ENCODE results near the gene IL4I1. TPM values are rescaled to one million over a fixed set of nuclear protein-coding genes. Genes with fewer than 3 reads are reported as not detected.

IL4I1 gene
- polyA plus RNA-seq, 3 donors: 3.2 to 7.2 (median 3.9) TPM

DNA sequence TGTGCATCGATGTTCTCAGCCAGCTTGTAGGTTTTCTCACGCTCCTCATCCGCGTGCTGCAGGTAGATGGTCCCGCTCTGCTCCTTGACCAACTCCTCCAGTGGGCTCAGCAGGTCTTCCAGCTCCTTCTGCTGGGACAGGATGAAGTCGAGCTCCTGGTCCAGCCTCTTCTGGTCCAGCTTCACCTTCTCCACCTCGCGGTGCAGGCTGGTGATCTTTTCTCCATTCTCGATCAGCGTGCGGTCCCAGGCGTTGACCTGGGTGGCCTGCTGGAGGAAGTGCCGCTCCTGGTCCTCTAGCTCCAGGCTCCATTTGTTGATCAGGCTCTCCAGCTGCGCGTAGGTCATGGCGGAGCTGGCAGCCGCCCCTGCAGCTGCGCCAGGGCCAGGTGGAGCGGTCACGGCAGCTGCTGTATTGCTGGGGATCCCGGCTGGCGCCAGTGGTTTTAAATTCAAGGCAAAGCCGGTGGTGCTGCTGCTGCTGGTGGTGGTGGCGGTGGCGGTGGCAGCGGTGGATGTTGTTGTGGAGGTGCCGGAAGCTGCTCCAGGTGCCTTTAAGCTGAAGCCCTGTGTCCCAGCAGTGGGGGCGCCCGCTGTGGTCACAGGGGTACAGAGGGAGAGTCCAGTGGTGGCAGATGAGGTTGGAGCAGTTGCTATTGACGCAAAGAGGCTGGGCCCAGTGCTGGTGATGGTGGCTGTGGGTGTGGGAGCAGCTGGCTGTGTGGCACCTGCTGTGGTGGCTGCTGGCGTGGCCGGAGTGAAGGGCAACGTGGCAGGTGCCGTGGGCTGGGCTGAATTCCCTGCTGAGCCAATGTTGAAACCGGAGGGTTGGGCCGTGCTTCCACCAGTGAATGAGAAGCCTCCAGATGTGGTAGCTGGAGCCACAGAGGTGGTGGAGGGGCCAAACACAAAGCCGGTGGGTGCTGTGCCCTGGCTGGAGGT is 12.1 kb upstream of the IL4I1 start:
- no peak for DNase-seq (ENCODE audit: extremely low read depth in 1 of 11, low read depth in 9 of 11, low spot score in 4 of 11)

- no peak for DNase-seq (ENCODE audit: extremely low read depth in 1 of 11, low read depth in 9 of 11, low spot score in 4 of 11)
These were observed 11.2 kb upstream of the IL4I1 start for GRCh38 chr19:49907745-49908446.

- DNase-seq (ENCODE audit: extremely low read depth in 1 of 11, low read depth in 9 of 11, low spot score in 4 of 11): no peak
These were observed 10.3 kb upstream of the IL4I1 start for GRCh38 chr19:49906879-49907564.

- no peak for DNase-seq (ENCODE audit: extremely low read depth in 1 of 11, low read depth in 9 of 11, low spot score in 4 of 11)
These were observed 7.4 kb upstream of the IL4I1 start for GRCh38 chr19:49904136-49904535.

DNA sequence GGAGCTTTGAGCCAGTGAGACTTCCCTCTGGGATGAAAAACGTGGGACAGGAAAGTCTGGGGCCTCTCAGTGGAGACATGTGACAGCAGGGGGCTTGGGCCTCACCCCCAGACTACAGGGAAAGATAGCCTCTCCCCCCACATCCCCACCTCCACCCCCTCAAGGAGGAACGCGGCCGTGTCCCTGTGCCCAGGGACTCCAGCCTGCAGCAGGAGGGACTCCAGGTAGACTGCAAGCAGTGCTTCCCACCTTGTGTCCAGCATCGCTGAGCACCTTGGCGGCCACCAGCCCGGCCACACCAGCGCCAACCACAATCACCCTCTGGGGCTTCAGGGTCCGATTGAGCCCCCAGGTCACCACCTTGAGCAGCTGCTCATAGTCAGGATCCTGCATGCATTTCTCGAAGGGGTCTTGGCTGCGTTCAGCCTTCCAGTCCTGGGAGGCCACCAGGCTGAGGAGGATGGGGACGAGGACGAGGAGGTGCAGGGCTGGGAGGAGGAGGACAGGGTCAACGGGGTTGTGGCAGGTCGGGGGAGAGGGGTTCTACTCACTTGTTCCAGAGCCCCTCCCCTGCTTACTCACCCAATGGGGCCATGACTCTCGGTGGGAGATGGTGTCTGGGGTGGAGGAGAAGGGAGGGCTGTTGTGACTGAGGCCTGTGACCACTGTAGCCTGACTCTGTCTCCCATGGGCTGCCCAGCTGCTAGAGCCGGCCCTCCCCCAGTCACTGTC is 955 bp downstream of the IL4I1 start:
- no peak for DNase-seq (ENCODE audit: extremely low read depth in 1 of 11, low read depth in 9 of 11, low spot score in 4 of 11)

DNA sequence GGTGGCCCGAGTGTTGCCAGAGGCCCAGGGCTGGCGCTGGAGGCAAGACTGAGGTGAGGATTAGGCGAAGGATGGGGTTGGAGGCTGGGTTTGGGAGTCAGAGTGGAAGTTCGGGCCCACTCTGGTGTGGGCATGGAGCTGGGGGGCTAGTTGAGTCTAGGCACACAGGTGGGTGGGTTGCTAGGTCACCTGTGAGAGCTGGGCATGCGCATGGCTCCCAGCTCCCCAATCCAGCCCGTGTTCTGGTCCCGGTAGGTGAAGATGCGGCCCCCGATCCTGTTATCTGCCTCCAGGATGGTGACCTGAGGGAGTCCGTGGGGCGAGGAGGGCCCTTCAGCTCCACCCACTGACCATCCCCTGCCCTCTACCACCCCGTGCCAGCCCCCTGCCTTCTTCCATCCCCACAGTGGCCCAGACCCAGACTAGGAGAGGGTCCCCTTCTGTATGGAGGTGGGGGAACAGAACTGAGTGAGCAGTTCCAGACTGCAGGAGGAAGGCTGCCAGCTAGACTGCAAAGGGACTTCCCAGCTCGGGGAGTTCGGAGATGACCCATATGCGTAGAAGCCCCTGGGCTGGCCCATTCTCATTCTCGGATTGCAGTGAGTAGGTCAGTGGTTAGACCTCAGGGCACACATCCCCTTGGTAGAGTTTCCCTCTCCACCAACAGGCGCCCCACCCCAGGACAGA is 1.7 kb downstream of the IL4I1 start:
- no peak for DNase-seq (ENCODE audit: extremely low read depth in 1 of 11, low read depth in 9 of 11, low spot score in 4 of 11)

DNA sequence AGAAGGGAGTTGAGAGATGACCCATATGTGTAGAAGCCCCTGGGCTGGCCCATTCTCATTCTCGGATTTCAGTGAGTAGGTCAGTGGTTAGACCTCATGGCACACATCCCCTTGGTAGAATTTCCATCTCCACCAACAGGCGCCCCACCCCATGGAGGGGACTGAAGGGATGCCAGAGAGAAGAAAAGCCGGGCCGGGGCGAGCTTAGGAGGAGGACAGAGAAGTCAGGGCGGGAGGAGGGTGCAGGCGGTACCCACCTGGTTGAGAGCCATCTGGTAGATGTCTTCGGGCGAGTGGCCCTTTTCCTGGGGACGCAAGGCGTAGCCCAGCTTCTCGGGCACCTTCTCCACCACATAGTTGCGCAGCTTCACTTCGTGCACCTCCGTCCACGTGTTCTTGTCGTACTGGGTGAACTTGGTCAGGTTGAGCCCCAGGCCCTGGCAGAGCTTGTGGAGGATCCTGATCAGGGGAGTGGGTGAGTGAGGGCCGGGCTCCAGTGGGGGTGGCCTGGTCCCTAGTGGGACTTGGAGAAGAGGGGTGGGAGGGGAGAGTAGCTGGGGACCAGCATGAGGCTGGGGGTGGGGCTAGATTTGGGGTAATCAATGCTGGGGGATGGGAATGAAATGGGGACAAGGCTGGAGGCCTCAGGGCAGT is 2.5 kb downstream of the IL4I1 start:
- no peak for DNase-seq (ENCODE audit: extremely low read depth in 1 of 11, low read depth in 9 of 11, low spot score in 4 of 11)

DNA sequence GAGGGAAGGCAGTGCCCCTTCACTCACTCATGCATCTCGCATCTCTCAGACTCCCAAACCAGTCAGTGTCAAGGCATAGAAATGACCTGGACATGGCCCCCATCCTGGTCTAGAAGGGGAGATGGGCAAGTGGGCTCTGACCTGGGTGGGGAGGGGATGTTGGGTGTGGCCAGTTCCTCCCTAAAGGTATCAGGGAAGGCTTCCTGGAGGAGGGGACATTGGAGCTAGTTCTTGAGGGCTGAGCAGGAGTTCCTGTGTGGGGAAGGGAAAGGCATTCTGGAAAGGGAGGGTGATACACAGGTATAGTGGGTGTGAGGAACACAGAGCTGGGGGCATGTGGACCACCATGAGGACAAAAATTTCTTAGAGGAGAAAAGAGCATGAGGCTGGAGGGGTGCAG is 4.0 kb downstream of the IL4I1 start:
- DNase-seq (ENCODE audit: extremely low read depth in 1 of 11, low read depth in 9 of 11, low spot score in 4 of 11): no peak

- DNase-seq (ENCODE audit: extremely low read depth in 1 of 11, low read depth in 9 of 11, low spot score in 4 of 11): no peak
These were observed 5.3 kb downstream of the IL4I1 start for GRCh38 chr19:49891393-49891792.

GRCh38 chr19:49890349-49891311 is 6.1 kb downstream of the IL4I1 start:
- DNase-seq (ENCODE audit: extremely low read depth in 1 of 11, low read depth in 9 of 11, low spot score in 4 of 11): no peak

DNA sequence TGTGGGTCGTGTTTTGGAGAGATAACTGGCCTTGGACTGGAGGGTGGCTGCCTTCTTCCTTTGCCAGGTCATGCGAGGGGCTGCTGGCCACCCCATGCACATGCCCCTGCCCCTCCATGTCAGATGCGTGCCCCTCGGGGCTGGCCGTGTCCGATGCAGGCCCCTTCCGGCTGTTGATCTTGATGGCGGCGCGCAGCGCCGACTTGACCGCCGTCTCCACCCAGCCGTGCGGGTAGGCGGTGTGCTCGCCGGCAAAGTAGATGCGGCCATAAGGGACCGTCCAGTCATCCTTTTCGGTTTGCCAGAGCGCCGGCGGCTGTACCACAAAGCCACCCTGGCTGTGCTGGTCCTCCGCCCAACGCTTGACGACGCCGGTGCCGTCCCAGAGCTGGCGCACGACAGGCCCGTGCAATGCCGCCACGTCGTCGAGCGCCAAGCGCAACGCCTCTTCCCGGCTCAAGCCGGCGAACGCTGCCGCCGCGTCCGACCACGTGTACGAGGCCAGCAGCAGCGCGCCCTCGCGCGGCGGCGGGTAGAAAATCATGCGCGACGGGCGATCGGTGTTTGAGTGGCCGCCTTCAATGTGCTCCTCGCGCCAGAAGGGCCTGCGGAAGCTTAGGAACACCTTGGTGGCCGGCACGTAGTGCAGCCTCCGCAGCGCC is 6.9 kb downstream of the IL4I1 start:
- DNase-seq (ENCODE audit: extremely low read depth in 1 of 11, low read depth in 9 of 11, low spot score in 4 of 11): peak in 7 of 11 donors; percentile 66 to 77 (median 75)

DNA sequence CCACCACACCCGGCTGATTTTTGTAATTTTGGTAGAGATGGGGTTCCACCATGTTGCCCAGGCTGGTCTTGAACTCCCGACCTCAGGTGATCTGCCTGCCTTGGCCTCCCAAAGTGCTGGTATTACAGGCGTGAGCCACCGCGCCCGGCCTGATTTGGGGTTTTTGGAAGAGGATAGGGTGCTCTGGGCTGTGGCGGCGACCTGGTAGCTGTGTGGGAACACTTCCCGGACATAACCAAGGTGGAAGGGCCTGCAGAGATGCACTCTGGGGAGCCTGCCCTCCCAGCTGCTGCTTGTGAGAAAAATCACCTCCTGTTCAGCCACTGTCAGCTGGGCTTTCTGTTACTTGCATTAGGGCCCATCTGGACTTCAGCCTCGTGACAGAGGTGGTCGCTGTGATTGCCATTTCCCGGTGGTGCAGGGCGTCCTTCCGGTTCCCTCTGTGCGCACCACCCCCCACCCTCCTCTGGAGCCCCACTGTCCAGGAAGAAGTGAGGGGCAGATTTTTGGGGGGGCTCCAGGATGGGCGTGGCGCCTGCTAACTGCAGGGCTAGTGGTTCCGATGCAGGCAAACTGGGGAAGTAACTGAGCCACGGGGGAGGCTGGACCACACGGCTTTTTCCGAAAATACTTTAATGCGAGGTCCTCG is 7.5 kb downstream of the IL4I1 start:
- no peak for DNase-seq (ENCODE audit: extremely low read depth in 1 of 11, low read depth in 9 of 11, low spot score in 4 of 11)

DNA sequence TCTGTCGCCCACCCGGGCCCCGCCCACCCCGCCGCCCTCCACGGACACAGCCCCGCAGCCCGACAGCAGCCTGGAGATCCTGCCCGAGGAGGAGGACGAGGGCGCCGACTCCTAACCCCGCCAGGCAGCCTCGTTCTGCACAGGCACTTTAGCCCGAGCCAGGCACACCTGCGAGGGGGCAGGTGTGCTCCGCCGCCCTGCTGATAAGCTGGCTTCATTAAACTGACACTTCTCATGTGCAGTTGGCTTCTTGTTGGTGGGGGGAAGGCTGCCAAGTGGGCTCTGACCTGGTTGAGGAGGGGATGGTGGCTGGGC is 8.2 kb downstream of the IL4I1 start:
- DNase-seq (ENCODE audit: extremely low read depth in 1 of 11, low read depth in 9 of 11, low spot score in 4 of 11): no peak

GRCh38 chr19:49887665-49888509 is 8.8 kb downstream of the IL4I1 start:
- no peak for DNase-seq (ENCODE audit: extremely low read depth in 1 of 11, low read depth in 9 of 11, low spot score in 4 of 11)

- DNase-seq (ENCODE audit: extremely low read depth in 1 of 11, low read depth in 9 of 11, low spot score in 4 of 11): no peak
These were observed 9.5 kb downstream of the IL4I1 start for GRCh38 chr19:49887037-49887664.
